K562 (cell line): Measurements from ENCODE around the gene SPI1. TPM values are rescaled to one million over a fixed set of nuclear protein-coding genes. Genes with fewer than 3 reads are reported as not detected.

Source experiments
- CBFB ChIP-seq: sonication (generic); formaldehyde crosslinking; IDR thresholded peaks from 2 replicates; pipeline ENCODE4 v1.4.0; 2020; ENCODE audit warnings: mild to moderate bottlenecking, missing genetic modification reagents
- CBX8 ChIP-seq: fragments of 200-600 bp; sonication (generic); IDR thresholded peaks from 2 replicates; pipeline ENCODE4 v1.6.1; 2012; ENCODE audit warnings: borderline replicate concordance, mixed run types, low read depth, mild to moderate bottlenecking, moderate library complexity, mixed read lengths, low read length, control low read depth, inconsistent platforms; ENCODE audit not compliant: poor library complexity, severe bottlenecking; ENCODE audit errors: extremely low read depth
- MAX ChIP-seq: sonication (generic); formaldehyde crosslinking; IDR thresholded peaks from 2 replicates; pipeline ENCODE4 v1.9.0; 2022; ENCODE audit warnings: mild to moderate bottlenecking, missing genetic modification reagents
- SNAPC5 ChIP-seq: fragments of 250-450 bp; sonication (Bioruptor Pico); IDR thresholded peaks from 2 replicates; pipeline ENCODE4 v1.8.0; 2021; ENCODE audit warnings: moderate library complexity, mild to moderate bottlenecking, inconsistent platforms
- TCF15 ChIP-seq: fragments of 250-450 bp; sonication (Bioruptor Pico); IDR thresholded peaks from 2 replicates; pipeline ENCODE4 v1.8.0; 2022; ENCODE audit warnings: moderate library complexity, mild to moderate bottlenecking, inconsistent platforms
- THRA ChIP-seq: fragments of 450-650 bp; IDR thresholded peaks from 2 replicates; pipeline ENCODE4 v1.6.1; 2017; ENCODE audit warnings: mild to moderate bottlenecking, moderate library complexity
- ZBTB33 ChIP-seq: sonication (generic); formaldehyde crosslinking; IDR thresholded peaks from 2 replicates; pipeline ENCODE4 v1.8.1; 2023; ENCODE audit warnings: mild to moderate bottlenecking, missing genetic modification reagents
- ZC3H4 ChIP-seq: sonication (generic); formaldehyde crosslinking; IDR thresholded peaks from 2 replicates; pipeline ENCODE4 v1.9.0; 2021; ENCODE audit warnings: missing genetic modification reagents, borderline replicate concordance
- ZFX ChIP-seq: sonication (generic); formaldehyde crosslinking; IDR thresholded peaks from 2 replicates; pipeline ENCODE4 v1.8.0; 2022; ENCODE audit warnings: mild to moderate bottlenecking, missing genetic modification reagents, moderate library complexity
- ZNF318 ChIP-seq, 2 experiments: fragments of 450-650 bp; IDR thresholded peaks; 2 replicates each; pipeline ENCODE4 v1.6.1; 2016; ENCODE audit warnings: mild to moderate bottlenecking in 2 of 2, borderline replicate concordance in 1 of 2, low read depth in 1 of 2, moderate library complexity in 1 of 2
- ZNF347 ChIP-seq: fragments of 450-650 bp; formaldehyde crosslinking; IDR thresholded peaks from 2 replicates; pipeline ENCODE4 v1.4.0; 2020; ENCODE audit warnings: low read depth, mild to moderate bottlenecking, moderate library complexity
- ZNF431 ChIP-seq: sonication (generic); formaldehyde crosslinking; IDR thresholded peaks from 2 replicates; pipeline ENCODE4 v1.8.0; 2022; ENCODE audit warnings: mild to moderate bottlenecking, missing genetic modification reagents
- ZNF511 ChIP-seq: sonication (generic); formaldehyde crosslinking; IDR thresholded peaks from 2 replicates; pipeline ENCODE4 v1.8.0; 2022; ENCODE audit warnings: mild to moderate bottlenecking, missing genetic modification reagents
- ZNF696 ChIP-seq: fragments of 250-450 bp; sonication (Bioruptor Pico); conservative IDR thresholded peaks from 2 replicates; pipeline ENCODE4 v1.4.0; 2020; ENCODE audit warnings: mild to moderate bottlenecking, moderate library complexity
- polyA plus RNA-seq, 8 experiments: library from polyadenylated mRNA; depleted of rRNA in 4 of 8; stranded (reverse) in 5 of 8; unstranded in 3 of 8; fragments of >200 nt; fragmentation: Nextera tagmentation in 2 of 8; fragmentation: Illumina TruSeq in 1 of 8; extraction: Ambion mirVana in 2 of 8; extraction: Trizol in 1 of 8; gene quantifications; 2 replicates each; pipeline versions ENCODE4 v1.2.1 to v1.2.3, GENCODE V29; 2011 to 2014; ENCODE audit warnings: inconsistent platforms in 1 of 8, missing spikeins in 1 of 8
- total RNA-seq, 7 experiments: library from RNA; depleted of rRNA in 6 of 7; stranded (reverse); fragments of >200 nt in 6 of 7; fragmentation: Illumina TruSeq in 2 of 7; extraction: Trizol in 2 of 7; gene quantifications; 2 replicates each; pipeline versions ENCODE4 v1.2.1 to v1.2.3, GENCODE V29; 2011 to 2021; ENCODE audit warnings: low replicate concordance in 1 of 7

SPI1 gene
- total and polyA plus RNA-seq, 9 of the 15 experiments (the other 6 are each of a cell fraction or from before 2014, with no cell fraction given): 0.10 to 33.7 (median 10.3) TPM

GRCh38 chr11:47400768-47401279, 22.5 kb upstream of the SPI1 start (continued):
- no peak for TF ChIP-seq ZNF318 (IDR thresholded peaks at IDR 0.05; ENCODE audit: borderline replicate concordance in 1 of 2, low read depth in 1 of 2)
- no peak for TF ChIP-seq TCF15 (CRISPR knock-in tag)
- no peak for TF ChIP-seq CBFB (CRISPR knock-in tag)
- TF ChIP-seq ZC3H4: no peak
- TF ChIP-seq ZNF696: no peak
- no peak for TF ChIP-seq THRA
- TF ChIP-seq CBX8: no peak
- TF ChIP-seq MAX (CRISPR knock-in tag): no peak
- no peak for TF ChIP-seq ZNF347 (CRISPR knock-in tag)
- TF ChIP-seq ZNF511 (CRISPR knock-in tag): no peak
- no peak for TF ChIP-seq ZFX (CRISPR knock-in tag)
- TF ChIP-seq SNAPC5 (CRISPR knock-in tag): no peak
- TF ChIP-seq ZBTB33 (CRISPR knock-in tag): no peak
- TF ChIP-seq ZNF431 (CRISPR knock-in tag): no peak
